Posterior vena cava (tissue), 2 donors: ENCODE data around the gene QSOX2. TPM values are rescaled to one million over a fixed set of nuclear protein-coding genes. Genes with fewer than 3 reads are reported as not detected.
A peak's percentile ranks its signal among the peaks of the same experiment; 100 is the strongest.

Experiments used
- DNase-seq: peaks from one replicate; pipeline ENCODE4 v3.0.0-alpha.2; 2020; ENCODE audit warnings: low spot score
- intact Hi-C, 2 donors: fragments of 100-400 bp; cut with DNase I; formaldehyde crosslinking; loops; one replicate each; pipeline versions ENCODE4 v1.14.1 to v1.14.2; 2022 to 2023
- total RNA-seq, 2 donors: library from RNA; stranded (reverse); fragmentation: NEBNext Ultra II Directional; extraction: Animal tissue kit (Norgen Biotek cat#: 25700); gene quantifications; one replicate each; pipeline ENCODE4 v1.2.1, GENCODE V29; 2021
- donor health status: DM: yes; HTN: yes; CAD: no.
- donor health status: DM: yes; HTN: yes; CAD: no.

QSOX2 gene
- total RNA-seq, 2 donors from 2014 or later = 5.8 to 6.6 TPM

DNA sequence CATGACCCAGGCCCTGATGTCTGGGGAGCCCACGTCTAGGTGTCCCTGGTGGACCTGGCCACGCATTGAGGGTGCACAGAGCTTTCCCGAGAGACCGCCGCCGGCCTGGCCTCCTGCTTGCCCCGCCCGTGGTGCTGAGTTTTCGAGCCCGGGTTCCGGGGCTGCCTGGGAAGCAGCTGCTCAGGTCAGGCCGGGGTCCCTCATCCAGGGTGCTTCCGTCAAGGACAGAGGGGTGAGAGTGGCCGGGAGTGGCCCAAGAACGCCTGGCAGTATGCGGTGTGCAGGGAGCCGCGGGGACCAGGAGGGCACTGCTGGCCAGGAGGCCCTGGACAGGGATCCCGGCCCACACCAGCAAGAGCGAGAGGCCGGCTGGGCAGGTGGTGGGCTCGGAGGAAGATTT is 38.7 kb upstream of the QSOX2 start:
- no peak for DNase-seq
- intact Hi-C loops = loop anchor here in 1 of 2 donors (10.0 kb wide), 1 partner anchor 100 kb away; no protein-coding TSS in a partner anchor

DNA sequence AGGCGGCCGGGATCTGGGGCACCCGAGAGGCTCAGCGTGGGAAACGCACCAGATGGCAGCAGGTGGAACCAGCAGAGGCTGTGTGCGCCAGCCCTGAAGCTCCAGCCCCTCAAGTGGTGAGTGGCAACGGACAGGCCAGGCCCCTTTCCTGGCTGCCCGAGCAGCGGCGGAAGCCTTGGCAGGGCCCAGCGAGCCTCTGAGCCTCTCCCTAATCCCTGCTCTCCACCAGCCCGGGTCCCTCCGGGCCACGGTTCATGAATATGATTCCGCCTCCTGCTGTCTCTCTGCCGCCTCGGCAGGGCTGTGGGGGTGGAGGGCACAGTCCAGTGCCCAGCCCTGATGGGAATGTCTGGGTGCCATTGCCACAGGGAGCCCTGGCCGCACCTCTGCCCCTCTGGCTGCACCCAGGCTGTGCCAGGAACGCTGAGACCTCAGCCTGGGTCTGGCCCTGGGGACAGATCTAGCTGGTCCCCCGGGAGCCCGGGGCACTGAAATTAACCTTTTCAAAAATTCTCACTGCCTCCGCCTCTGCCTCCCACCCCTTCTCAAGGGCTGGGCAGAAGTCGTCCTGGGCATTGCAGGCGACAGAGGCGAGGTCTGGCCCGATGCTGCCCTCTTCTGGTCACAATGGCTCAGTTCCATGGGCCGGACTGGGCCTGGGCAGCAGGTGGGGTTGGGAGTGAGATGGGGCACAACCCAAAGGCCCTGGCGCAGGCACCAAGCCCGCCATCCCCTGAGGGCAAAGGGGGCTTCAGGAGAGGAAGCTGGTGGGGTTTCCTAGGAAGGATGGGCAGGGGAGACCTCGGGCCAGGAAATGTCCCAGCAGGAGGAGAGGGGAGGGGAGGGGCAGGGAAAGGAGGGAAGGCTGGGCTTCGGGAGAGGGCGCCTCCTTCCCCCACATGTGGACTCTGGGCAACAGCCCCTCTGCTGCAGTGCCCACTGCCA is 38.0 kb upstream of the QSOX2 start:
- peak; percentile 94 for DNase-seq
- intact Hi-C loops = loop anchor here in 1 of 2 donors (10.0 kb wide), 1 partner anchor 99 kb away; no protein-coding TSS in a partner anchor

DNA sequence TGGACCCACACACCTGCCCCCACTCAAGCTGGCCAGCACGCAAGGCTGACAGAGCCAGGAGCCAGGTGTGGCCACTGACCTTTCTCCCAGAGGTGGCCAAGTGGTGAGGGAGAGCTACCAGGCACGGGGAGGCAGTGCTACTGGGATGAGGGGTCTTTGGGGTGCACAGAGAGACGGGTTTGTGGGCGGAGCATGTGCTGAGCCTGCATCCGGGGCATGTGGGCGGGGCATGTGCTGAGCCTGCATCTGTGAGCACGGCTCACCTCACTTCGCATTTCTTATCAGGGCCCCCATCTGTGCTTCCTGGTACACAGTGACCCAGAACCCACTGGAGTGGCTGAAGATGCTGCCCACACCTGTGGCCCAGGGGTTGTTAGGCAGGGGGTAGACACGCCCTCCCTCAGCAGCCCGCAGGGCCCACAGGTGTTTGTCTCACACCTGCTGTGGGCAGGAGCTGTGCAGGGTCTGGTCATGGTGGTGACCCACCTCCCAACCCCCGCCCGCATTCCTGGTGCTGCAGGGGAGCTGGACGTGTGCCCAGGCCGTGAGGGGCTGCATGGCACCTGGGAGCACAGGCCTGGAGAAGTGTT is 36.8 kb upstream of the QSOX2 start:
- intact Hi-C loops = loop anchor here in 1 of 2 donors (10.0 kb wide), 1 partner anchor 98 kb away; no protein-coding TSS in a partner anchor
- DNase-seq = no peak

DNA sequence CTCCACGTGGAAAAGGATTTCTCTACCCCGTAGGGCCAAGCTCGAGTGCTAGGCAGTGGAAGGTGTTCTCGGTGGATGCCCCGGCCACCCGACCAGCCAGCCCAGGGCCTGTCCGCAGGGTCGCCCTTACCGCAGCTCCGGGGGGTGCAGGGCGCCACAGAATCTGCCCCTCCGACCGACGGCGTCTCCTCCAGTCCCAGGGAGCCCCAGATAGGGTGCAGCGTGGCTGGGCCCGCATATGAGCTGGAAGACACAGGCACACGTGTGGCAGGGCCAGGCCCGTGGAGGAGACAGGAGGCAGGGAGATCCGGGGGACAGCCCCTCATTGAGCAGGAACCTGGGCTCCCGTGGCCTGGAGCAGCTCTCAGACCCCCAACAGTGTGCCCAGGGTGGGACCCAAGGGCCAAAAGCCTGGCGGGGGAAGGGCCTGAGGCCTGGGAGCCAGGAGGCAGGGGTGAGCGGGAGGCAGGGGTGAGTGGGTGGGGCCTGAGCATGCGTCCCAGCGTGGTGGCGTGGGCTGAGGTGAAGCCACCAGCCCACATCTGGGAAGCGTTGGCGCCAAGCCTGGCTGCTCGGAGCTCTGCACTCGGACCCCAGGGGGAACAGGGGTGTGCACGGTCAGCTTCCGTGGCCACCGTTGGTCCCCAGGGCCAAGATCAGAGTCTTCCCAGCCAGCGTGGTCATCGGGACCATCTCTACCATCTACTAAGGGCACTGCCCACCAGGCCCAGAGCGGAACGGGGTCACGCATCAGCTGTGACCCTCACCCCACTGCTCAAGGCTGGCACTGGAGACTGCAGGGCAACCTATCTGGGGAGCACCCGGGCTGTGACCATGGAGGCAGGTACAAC is 36.0 kb upstream of the QSOX2 start:
- DNase-seq = no peak
- intact Hi-C loops = loop anchor here in 1 of 2 donors (10.0 kb wide), 1 partner anchor 97 kb away; no protein-coding TSS in a partner anchor

DNA sequence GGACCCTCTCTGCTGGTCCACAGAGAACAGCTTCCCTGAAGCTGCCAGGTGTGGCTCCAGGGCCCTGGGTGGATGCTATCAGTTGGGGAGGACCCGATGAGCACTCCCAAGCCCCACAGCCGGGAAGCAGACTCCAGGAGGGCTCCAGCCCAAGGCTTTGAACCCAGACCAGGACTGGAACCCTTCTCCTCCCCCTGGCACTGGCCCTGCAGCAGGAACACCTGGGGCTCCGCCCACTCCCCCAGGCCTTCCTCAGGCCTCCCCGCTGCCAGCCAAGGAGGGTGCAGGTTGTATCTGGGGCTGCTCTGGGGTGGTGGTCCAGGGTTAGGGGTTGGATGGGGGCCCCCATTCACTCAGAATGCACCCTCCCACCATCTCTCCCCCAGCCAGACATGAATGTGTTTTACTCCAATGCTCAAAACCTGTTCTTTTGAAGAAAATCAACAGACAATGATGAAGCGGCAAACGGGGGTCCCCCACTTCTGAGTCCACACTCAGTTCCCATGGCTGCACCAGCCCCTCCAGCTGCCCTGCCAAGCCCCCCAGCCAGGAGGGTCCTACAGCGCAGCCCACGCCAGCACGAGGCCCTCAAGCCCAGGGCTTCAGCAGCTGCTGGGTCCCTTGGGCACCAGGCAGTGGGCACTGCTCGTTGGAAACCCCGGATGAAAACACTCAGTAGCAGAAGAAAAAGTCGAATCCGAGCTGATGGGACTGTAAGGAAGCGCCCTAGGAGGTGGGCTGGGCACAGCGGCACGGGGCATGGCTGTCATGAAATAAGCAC is 35.1 kb upstream of the QSOX2 start:
- intact Hi-C loops = loop anchor here in 1 of 2 donors (10.0 kb wide), 1 partner anchor 96 kb away; no protein-coding TSS in a partner anchor
- no peak for DNase-seq

DNA sequence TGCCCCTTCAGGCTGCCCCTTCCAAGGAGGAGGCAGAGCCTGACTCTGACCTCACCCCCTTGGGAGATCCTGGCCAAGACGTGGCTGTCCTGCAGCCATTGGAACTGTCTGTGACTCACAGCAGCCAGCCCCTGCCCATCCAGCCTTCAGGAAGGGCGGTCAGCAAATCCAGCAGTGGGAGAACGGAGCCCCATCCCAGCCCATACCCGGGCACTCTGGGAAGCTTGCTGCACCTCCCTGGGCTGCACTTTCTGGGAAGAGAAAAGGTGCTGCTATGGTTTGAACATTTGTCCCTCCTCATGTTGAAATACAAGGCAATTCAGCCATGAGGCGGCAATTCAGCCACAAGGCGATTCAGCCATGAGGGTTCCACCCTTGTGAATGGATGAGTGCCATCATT is 33.9 kb upstream of the QSOX2 start:
- no peak for DNase-seq
- intact Hi-C loops = no loop called here

DNA sequence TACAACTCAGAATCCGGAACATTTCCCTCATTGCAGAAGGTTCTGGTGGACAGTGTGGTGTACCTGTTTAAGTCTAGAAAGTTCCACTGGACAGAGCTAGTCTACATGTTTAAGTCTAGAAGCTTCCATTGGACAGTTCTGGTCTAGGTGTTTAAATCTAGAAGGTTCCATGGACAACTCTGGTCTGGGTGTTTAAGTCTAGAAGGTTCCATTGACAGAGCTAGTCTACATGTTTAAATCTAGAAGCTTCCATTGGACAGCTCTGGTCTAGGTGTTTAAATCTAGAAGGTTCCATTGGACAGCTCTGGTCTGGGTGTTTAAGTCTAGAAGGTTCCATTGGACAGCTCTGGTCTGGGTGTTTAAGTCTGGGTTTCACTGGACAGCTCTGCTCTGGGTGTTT is 33.3 kb upstream of the QSOX2 start:
- intact Hi-C loops = no loop called here
- no peak for DNase-seq

DNA sequence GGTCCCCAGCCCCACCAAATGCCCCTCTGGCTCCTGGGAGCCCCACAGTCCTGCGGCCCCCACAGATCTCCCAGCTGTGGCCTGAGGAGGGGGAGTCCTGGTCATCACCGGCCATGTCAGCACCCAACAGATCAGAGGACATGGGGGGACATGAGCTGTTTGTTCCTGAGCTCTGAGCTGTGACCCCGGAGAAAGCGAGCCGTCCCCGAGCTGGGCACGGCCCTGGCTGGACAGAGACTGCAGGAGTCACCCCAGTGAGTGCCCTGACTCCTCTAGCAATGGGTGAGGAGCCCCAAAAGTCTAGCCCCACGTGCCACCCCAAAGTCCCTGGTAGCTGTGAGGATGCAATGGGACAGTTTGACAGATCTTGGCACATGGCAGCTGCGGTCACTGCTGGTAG is 32.6 kb upstream of the QSOX2 start:
- no peak for DNase-seq
- intact Hi-C loops = no loop called here

DNA sequence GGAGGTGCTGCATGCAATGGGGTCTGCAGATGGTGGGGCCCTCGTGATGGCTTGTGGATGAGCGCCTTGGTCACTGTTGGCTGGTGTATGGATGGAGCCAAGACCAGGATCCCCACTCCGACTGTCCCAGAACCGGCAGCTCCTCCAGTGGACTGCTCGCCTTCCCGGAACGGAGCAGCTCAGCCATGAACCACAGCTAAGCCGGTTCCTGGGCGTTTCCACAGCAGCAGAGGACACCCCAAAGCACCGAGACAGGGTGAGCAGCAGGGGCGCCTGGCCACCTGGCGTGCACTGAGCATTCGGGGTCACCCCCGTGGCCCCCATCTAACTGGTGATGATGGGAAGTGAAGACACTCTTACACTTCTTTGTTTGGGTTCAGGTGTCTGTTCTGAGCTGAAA is 32.1 kb upstream of the QSOX2 start:
- no peak for DNase-seq
- intact Hi-C loops = no loop called here

DNA sequence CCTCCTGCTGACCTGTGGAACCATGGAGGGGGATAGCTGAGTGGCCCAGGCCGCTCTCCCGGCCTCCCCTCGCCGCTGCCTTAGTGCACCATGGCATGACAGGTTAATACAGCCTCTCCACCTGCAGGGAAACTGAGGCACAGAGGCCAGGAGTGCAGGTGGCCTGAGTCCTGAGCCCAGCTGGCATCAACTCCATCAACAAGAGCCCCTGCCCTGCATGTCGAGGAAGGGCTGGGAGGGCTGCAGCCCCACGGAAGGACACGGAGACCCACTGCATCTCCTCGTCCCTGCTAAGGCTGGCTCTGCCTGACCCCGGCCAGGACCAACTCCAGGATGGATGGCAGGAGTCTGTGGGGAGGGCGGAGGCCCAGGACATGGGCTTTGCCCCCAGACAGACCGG is 31.1 kb upstream of the QSOX2 start:
- intact Hi-C loops = no loop called here
- DNase-seq = no peak

DNA sequence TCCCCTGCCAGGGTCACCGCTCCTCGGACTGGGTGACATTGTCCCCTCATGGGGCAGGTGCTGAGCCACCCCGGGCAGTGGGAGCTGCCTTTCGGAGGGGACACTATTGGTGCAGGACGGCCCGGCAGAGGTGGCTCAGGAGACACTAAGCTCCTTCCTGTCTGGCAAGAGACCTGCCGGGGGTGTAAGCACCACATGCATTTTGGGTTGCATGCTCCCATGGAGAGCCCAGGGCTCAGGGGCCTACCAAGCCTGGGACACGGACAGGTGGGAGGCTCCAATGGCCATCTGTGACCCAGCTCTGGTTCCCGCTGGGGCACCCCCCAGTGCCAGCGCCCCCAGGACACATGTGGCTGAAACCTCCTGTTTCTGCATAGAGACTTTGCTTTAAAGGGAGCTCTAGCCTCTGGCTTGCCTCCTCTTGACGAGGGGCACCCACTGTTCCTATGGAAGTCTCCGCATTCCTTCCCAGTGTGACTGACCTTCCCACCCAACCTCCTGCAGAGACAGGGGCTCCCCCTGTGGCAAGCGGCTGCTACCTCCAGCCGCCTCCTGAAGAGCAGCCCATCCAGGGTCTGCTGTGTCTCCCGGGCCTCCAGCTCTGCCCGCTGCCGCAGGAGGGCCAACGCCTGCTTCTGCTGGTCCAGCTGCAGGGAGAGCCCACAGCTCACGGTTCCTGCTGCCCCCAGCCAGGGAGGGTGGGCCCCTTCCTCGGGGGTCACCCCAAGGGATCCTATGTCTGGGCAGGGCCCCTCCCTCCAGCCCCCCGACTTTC is 30.2 kb upstream of the QSOX2 start:
- intact Hi-C loops = loop anchor here in 1 of 2 donors (2.0 kb wide), 1 partner anchor 51 kb away; the partner anchor contains the start of gene GPSM1
- DNase-seq = no peak

DNA sequence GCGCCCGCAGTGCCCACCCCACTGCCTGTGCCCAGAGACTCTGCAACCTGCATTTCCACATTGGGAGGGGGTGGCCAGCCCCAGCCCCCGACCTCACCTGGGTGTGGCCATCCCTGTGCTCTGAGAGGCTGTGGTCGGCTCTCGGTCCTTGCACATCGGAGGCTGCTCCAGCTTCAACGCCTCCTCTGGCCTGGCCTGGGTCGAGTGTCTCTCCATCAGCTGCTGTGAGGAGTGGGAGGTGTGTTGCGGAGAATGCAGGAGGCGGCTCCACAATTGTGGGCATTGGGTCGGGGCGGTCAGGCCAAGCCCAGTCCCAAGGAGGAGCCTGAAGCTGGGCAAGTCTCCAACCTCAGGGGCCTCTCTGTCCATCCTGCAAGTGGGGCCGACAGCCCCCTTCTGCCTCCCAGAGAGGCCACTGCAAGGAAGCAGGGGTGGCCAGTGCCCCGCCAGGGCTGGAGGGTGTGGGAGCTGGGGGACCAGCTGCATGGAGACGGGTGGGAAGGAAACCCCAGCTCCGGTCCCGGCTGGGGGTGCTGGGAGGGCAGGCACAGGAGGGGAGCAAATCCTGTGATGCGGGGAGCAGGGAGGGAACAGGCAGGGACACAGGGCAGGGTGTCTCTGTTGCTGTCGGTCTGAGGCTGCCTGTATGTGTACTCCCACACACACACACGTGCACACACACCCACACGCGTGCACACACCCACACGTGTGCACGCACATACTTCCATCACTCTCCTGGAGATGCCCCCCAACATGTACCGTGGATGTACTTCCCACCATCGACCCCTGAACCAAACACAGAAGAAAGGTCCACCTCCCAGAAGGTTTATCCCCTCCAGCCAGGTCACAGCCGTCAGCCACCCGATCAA is 29.4 kb upstream of the QSOX2 start:
- intact Hi-C loops = loop anchor here in 1 of 2 donors (2.0 kb wide), 1 partner anchor 52 kb away; the partner anchor contains the start of gene GPSM1

DNA sequence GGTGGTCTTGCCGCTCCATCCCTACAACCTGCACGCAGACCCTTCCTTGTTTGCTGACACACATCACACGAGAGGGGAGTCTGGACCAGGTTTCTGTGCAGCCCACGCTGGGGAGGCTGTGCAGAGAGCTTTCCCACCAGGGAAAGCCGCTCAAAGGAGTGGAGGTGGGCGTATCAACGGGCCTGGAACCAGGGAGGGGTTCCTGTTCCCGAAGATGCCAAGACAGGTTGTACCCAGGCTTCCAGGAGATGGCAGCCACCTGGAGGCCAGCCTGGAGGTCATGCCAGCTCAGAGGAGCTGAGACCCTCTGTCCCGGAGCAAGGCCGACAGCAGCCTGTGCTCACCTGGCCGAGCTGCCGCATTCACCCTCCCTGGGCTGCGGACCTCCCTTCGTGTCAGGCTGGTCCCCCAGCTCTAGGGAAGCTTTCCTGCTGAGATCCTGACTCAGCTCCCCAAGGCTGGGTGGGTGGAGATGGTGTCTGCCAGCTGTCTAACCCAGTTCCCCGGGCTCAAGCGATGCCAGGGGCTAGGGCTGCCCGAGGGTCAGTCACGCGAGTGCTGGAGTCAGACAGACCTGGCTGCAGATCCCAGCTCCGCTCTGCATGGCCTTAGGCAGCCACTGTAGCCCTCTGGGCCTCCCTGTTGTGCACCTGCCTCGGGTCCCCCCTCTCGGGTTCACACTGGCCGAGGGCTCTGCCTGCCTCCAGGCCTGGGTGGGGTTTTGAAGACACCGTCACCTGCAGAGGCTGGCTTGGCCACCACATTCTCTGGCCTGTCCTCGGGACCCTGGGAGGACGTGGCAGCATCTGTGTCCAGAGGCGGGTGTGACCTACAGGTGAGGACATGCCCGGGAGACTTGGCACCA is 28.5 kb upstream of the QSOX2 start:
- intact Hi-C loops = loop anchor here in 1 of 2 donors (2.0 kb wide), 1 partner anchor 53 kb away; the partner anchor contains the start of gene GPSM1
- no peak for DNase-seq

More for the DNA sequence above, 29.4 kb upstream of the QSOX2 start:
- no peak for DNase-seq

DNA sequence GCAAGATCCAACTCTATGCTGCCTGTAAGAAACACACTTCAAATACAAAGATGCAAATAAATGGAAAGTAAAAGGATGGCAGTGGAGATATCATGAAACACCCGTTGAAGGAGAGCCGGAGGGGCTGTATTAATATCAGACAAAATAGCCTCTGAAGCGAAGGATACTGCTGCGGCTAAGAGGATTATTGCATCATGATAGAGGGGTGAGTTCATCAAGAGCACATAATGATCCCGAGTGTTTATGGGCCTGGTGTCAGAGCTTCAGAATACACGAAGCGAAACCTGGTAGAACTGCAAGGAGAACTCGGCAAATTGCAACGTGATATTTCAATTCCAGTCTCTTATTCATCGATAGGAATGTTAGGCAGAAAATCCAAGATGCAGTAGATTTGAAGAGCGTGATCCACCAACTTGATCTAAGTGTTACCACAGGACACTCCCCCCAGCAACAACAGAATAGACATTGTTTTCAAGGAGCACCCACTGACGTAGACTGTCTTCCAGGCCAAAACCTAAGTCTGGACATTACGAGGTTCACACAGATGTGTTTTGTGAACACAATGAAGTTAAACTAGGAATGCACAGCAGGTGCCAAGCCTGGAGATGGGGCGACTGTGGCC is 27.7 kb upstream of the QSOX2 start:
- intact Hi-C loops = no loop called here
- DNase-seq = no peak

DNA sequence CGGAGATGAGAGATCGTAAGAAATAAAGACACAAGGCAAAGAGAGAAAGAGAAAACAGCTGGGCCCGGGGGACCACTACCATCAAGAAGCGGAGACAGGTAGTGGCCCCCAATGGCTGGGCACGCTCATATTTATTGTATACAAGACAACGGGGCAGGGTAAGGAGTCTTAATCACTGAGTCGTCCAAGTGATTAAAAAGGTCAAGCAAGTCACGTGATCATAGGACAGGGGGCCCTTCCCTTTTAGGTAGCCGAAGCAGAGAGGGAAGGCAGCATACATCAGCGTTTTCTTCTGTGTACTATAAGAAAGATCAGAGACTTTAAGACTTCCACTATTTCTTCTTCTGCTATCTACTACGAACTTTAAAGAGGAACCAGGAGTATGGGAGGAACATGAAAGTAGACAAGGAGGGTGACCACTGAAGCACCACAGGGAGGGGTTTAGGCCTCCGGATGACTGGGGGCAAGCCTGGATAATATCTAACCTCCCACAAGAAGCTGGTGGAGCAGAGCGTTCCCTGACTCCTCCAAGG is 24.6 kb upstream of the QSOX2 start:
- intact Hi-C loops = no loop called here
- no peak for DNase-seq
